Inflammatory macrophage treated with lipopolysaccharide for 1 hour (primary cell): ENCODE measurements around the gene ITGA11.

Source experiments
- DNase-seq, 2 donors: peaks; one replicate each; pipeline ENCODE4 v3.0.0-alpha.2; 2020 to 2022

ITGA11 gene

DNA sequence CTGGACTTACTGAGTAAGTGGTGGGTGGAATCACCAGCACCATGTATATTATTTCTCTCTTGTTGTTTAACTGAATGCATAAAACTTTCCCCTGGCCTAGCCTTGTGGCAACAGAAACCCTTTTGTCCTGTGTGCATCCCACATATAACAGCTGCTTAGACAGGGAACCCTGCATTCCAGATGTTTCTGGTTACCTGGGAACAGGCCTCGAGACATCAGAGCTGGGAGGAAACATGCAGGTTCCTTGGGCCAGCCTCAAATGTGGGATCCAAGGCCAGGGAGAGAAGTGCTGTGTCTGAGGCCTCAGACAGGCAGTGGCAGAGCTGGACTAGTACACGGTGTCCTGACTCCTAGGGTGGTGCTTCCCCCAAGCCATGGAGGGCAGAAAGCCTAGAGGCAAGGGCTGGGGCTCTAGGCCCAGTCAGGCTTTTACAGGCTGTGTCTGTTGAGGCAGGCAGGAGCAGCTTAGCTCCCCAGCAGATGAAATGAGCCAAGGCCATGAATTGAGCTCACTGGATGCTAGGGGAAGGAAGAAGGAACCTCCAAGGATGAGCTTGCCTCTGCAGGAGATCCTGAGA lies 57.7 kb downstream of the ITGA11 start:
- DNase-seq = no peak

DNA sequence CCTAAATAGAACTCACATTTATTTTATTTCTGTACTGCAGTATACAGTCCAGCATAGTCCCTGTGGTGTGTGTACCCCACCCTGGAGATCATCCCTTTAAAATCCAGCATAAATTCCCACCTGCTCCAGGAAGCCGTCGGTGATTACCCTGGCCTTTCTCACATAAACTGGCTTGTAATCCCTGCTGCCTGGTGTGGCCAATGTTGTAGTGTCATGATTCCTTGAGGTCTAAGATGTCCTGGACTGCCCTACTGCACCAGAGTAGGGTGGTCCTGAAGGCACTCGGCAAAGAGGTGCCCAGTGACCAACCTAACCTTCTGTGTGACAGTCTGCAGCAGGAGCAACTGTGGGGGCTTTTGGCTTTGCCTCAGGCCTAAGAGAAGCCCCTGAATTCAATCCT lies 58.9 kb downstream of the ITGA11 start:
- no peak for DNase-seq

- DNase-seq = peak in 1 of 2 donors; percentile 32
Measured at GRCh38 chr15:68372291-68372811, 59.6 kb downstream of the ITGA11 start.

- DNase-seq = no peak
Measured at GRCh38 chr15:68371851-68372250, 60.1 kb downstream of the ITGA11 start.

GRCh38 chr15:68371160-68371559 lies 60.8 kb downstream of the ITGA11 start:
- no peak for DNase-seq

DNA sequence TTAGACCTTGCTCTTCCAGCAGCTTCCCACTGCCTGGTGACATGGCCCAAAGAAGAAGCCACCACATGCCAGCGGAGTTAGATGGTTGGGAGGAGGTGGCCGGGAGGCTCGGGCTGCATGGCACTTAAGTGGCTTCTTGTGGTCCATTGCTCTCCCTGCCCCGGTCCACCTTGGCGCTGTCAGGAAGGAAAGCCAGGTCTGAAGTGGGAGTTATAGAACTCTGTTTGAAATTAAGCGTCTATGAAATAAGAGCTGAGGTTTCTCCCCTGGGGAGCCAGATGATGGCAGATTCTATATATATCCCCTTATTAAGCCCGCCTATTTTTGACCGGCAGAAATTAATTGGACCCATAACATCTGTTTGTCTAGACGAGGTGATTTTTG lies 61.2 kb downstream of the ITGA11 start:
- DNase-seq = no peak

GRCh38 chr15:68369931-68370767 lies 61.8 kb downstream of the ITGA11 start:
- no peak for DNase-seq

- no peak for DNase-seq
Measured at GRCh38 chr15:68368731-68369435, 63.1 kb downstream of the ITGA11 start.

DNA sequence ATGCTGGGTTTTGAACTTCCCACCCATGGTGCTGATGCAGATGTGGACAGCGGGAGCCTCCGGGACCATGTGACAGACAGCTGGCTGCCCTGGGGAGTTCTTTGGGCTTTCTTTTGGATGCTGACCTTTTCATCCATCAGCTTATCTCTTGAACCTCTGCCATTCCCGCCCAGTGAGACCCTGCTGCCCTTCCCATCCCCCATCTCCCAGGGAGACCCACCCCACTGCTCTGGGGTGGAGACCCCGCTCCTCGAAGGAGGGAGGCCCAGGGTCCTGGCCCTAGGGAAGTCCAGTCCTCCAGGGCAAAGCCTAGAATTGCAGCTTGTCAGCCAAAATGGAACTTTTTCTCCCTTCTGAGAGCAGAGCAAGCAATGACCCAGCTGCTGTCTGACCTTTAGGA lies 64.0 kb downstream of the ITGA11 start:
- DNase-seq = no peak

DNA sequence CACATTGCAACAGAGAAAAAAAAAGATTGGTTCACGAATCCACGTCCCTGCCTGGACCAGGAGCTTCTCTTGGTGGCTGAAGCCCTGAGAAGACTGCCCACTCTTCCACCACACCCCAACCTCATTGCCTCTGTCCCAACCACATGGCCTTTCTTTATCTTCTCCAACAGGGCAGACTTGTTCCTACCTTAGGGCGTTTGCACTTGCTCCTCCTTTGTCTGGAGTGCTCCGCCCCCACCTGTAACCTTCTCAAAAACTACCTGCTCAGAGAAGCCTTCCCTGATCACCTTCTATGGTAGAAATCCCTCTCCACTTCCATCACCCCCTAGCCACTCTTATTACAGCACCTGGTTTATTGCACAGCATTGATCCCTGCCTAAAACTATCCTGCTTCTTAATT lies 64.7 kb downstream of the ITGA11 start:
- DNase-seq = no peak

- DNase-seq = peak in 1 of 2 donors; percentile 13
Measured at GRCh38 chr15:68366314-68366713, 65.6 kb downstream of the ITGA11 start.

DNA sequence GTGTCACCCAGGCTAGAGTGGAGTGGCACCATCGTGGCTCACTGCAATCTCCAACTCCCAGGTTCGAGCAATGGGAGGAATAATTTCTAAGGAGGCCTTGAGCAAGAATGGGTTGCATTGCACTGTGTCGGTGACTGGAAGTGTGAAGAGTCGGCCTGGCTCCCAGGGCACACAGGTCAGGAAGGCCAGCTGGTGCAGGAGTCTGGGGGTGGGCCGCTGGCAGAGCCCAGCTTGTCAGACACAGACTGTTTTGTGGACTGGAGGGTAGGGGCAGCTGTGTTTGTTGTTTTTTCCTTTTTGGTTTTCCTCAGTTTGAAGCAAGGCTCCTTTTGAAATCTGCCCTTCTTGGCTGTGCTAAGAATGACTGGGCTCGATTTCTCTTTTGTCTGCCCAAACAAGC lies 66.2 kb downstream of the ITGA11 start:
- DNase-seq = no peak

GRCh38 chr15:68365140-68365745 lies 66.7 kb downstream of the ITGA11 start:
- peak; percentile 15 to 42 for DNase-seq

- no peak for DNase-seq
Measured at GRCh38 chr15:68364660-68365035, 67.3 kb downstream of the ITGA11 start.

DNA sequence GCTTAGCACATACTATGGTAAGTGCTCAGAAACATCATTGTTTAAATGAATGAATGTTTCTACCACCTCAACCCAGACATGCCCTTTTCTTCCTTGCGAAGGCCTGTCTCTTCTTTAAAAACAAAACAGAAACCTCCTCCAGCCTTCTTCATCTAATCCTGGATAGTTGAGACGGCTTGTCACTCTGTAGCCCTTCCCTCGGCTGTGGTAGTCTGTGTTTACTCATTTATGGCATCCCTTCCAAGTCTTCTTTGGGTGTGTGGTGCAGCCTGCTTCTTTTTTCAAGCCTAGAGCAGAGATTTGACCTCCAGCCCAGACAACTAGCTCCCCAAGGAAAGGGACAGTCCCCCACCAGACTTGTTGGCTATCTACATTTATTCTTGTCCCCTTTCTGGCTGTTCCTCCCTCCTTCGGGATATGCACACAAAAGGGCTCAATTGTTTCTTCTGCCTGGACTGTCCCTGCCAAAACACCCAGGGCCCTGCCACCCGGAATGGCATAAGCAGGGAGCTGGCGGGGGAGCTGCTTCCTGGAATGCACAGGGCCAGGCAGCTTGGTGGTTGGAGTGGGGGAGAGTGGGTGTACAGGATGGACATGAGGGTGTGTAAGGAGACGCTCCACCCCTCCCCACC lies 67.8 kb downstream of the ITGA11 start:
- peak in 1 of 2 donors; percentile 41 for DNase-seq

- DNase-seq = no peak
Measured at GRCh38 chr15:68363353-68363752, 68.6 kb downstream of the ITGA11 start.

DNA sequence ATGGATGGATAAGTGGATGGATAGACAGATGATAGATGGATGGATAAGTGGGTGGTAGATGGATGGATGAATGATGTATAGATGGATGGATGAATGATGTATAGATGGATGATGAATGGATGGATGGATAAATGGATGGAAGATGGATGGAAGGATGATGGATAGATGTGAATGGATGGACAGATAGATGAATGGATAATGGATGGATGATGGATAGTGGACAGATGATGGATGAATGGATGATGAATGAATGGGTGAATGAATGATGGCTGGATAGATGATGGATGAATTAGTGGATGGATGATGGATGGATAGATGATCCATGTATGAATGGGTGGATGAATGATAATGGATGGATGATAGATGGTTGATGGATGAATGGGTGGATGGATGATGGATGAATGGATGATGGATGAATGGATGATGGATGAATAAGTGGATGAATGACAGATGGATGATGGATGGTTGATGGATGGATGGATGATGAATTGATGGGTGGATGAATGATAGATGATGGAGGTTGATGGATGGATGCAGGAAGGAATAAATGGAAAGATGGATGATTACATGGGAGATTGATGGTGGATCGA lies 69.3 kb downstream of the ITGA11 start:
- no peak for DNase-seq

GRCh38 chr15:68360721-68361120 lies 71.2 kb downstream of the ITGA11 start:
- DNase-seq = no peak

DNA sequence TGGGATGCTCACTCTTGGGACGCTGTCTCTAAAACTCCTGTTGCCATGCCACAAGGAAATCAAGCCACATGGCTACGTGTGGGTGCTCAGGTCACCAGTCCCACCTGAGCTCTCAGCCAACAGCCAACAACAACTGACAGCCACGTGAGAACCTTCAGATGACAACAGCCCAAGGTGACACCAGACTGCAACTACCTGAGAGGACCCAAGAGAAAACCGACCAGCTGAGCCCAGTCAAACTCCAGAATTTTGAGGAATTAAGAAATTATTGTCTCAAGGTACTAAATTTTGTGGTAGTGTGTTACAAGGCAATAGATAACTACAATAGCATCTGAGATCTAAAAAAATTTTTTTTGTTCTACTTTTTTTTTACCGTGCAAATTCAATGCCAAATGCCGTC lies 75.2 kb downstream of the ITGA11 start:
- no peak for DNase-seq

- DNase-seq = no peak
Measured at GRCh38 chr15:68354923-68355322, 77.0 kb downstream of the ITGA11 start.

DNA sequence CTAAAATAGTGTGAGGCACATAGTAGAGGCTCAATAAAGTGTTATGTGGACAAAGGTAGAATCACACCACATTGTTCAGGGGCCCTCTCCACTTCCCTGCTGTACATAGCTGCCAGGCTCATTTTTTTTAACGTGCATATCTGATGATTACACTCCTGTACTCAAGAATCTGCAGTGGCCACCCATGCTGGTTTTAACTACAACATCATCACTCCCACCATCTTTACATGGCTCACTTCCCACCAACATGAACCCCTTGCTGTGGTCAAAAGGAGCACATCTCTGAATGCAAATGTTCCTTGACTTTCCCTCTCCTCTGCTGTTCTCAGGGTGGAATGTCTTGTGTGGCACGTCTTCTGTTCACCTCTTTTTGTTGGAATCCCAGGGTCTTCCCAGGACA lies 77.7 kb downstream of the ITGA11 start:
- no peak for DNase-seq

- peak; percentile 66 to 86 for DNase-seq
Measured at GRCh38 chr15:68353421-68354135, 78.4 kb downstream of the ITGA11 start.
